GM23338 (cell line): ENCODE results near the gene KCNH8. TPM values are rescaled to one million over a fixed set of nuclear protein-coding genes. Genes with fewer than 3 reads are reported as not detected.

Experiments
- ATAC-seq: fragments of 200-7000 bp; cut with Tn5 transposase; 3 replicates; pipeline ENCODE4 v1.9.1; 2020
- DNase-seq: peaks from one replicate; pipeline ENCODE4 v3.0.0-alpha.2; 2015; ENCODE audit warnings: low spot score
- H2AFZ ChIP-seq: fragments of 200-600 bp; sonication (generic); 2 replicates; pipeline ENCODE4 v1.8.0; 2016; ENCODE audit warnings: antibody characterized with exemption, mild to moderate bottlenecking, moderate library complexity
- H3F3A ChIP-seq: fragments of 200-600 bp; sonication (generic); replicated peaks from 2 replicates; pipeline ENCODE4 v1.8.0; 2017; ENCODE audit warnings: antibody characterized with exemption, mixed run types, low read depth
- H3K27ac ChIP-seq: fragments of 200-600 bp; sonication (generic); 2 replicates; pipeline ENCODE4 v1.6.1; 2016; ENCODE audit warnings: low read depth
- H3K27me3 ChIP-seq: fragments of 200-600 bp; sonication (generic); 2 replicates; pipeline ENCODE4 v1.8.0; 2016; ENCODE audit warnings: mild to moderate bottlenecking, mixed run types, moderate library complexity; ENCODE audit not compliant: insufficient read depth
- H3K36me3 ChIP-seq: fragments of 200-600 bp; sonication (generic); 2 replicates; pipeline ENCODE4 v1.8.0; 2016; ENCODE audit warnings: mild to moderate bottlenecking; ENCODE audit not compliant: insufficient read depth
- H3K4me1 ChIP-seq: fragments of 200-600 bp; sonication (generic); 2 replicates; pipeline ENCODE4 v1.8.0; 2016; ENCODE audit warnings: mild to moderate bottlenecking, moderate library complexity; ENCODE audit not compliant: insufficient read depth
- H3K4me2 ChIP-seq: fragments of 200-600 bp; sonication (generic); 2 replicates; pipeline ENCODE4 v1.7.1; 2017; ENCODE audit warnings: mixed run types
- H3K4me3 ChIP-seq: fragments of 200-600 bp; sonication (generic); 2 replicates; pipeline ENCODE4 v1.6.1; 2016; ENCODE audit warnings: mixed run types
- H3K79me2 ChIP-seq: fragments of 200-600 bp; sonication (generic); replicated peaks from 2 replicates; pipeline ENCODE4 v1.8.0; 2017; ENCODE audit warnings: mild to moderate bottlenecking; ENCODE audit not compliant: insufficient read depth
- H3K9me2 ChIP-seq: fragments of 200-600 bp; sonication (generic); 2 replicates; pipeline ENCODE4 v1.8.0; 2017; ENCODE audit not compliant: insufficient read depth
- H4K20me1 ChIP-seq: fragments of 200-600 bp; sonication (generic); replicated peaks from 2 replicates; pipeline ENCODE4 v1.8.0; 2017; ENCODE audit warnings: mild to moderate bottlenecking; ENCODE audit not compliant: insufficient read depth
- H3K27ac Mint-ChIP-seq: 2 replicates; pipeline ENCODE4 v1.8.0; 2020; ENCODE audit warnings: inconsistent platforms, mild to moderate bottlenecking, moderate library complexity, mixed read lengths
- H3K27me3 Mint-ChIP-seq: 3 replicates; pipeline ENCODE4 v1.8.0; 2022; ENCODE audit warnings: low read depth, mild to moderate bottlenecking, moderate library complexity, mixed read lengths, inconsistent platforms; ENCODE audit not compliant: insufficient read depth, poor library complexity
- H3K36me3 Mint-ChIP-seq: 3 replicates; pipeline ENCODE4 v1.8.0; 2021; ENCODE audit warnings: low read depth, mild to moderate bottlenecking, inconsistent platforms, moderate library complexity, mixed read lengths
- H3K4me1 Mint-ChIP-seq: 3 replicates; pipeline ENCODE4 v1.8.0; 2020; ENCODE audit warnings: mild to moderate bottlenecking, inconsistent platforms, mixed read lengths
- H3K4me3 Mint-ChIP-seq: 3 replicates; pipeline ENCODE4 v1.8.0; 2021; ENCODE audit warnings: moderate library complexity, mild to moderate bottlenecking, inconsistent platforms, mixed read lengths
- H3K9me3 Mint-ChIP-seq: 3 replicates; pipeline ENCODE4 v1.8.0; 2020; ENCODE audit warnings: moderate library complexity, mild to moderate bottlenecking, inconsistent platforms, mixed read lengths
- CREB1 ChIP-seq: fragments of 250-450 bp; sonication (Bioruptor Pico); IDR thresholded peaks from 2 replicates; pipeline ENCODE4 v1.5.0; 2020; ENCODE audit warnings: low read depth, mild to moderate bottlenecking, moderate library complexity
- polyA plus RNA-seq: library from polyadenylated mRNA; unstranded; fragments of >200 nt; fragmentation: Nextera tagmentation; extraction: Ambion mirVana; gene quantifications from 2 replicates; pipeline ENCODE4 v1.2.1, GENCODE V29; 2016
- total RNA-seq: library from RNA; depleted of rRNA; stranded (reverse); fragments of >200 nt; shearing (Covaris generic); gene quantifications from 2 replicates; pipeline ENCODE4 v1.2.3, GENCODE V29; 2014
- TF ChIP-seq, protein P1 (sequence below): IDR thresholded peaks from one replicate; pipeline ENCODE4 v1.6.1; 2018; ENCODE audit warnings: antibody characterized with exemption; ENCODE audit not compliant: unreplicated experiment
- TF ChIP-seq, protein P2 (sequence below), 2 experiments: fragments of 200-600 bp in 1 of 2; sonication (generic) in 1 of 2; conservative IDR thresholded peaks; 2 replicates each; pipeline versions ENCODE4 v1.5.1 to v1.6.1; 2016 to 2017; ENCODE audit warnings: antibody characterized with exemption in 2 of 2, low read depth in 2 of 2, mild to moderate bottlenecking in 2 of 2, moderate library complexity in 1 of 2
- TF ChIP-seq, protein P3 (sequence below): fragments of 250-450 bp; sonication (Bioruptor Pico); IDR thresholded peaks from 2 replicates; pipeline ENCODE4 v1.5.0; 2020; ENCODE audit warnings: mild to moderate bottlenecking, moderate library complexity

The KCNH8 gene
- total and polyA plus RNA-seq, 2 experiments from 2014 or later: 1.3 to 3.4 TPM

DNA sequence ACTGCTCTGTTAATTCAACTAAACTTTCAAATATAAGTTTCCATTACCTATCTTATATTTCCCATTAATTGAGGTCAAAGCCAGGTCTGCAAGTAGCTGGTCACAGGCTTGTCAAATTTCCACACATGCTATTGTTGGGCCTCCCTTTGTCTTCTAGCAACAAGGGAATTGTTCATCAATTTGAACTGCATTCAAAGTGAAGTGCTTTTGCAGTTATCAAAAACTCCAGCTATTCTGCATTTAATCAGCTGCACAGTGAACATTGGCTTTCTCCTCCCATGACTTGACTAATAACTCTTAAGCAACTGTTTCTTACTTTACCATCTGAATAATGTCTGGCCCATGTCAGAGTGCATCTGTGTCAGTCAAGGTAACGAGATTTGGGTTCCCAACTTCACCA, 198.4 kb downstream of the KCNH8 start:
- Mint-ChIP-seq H3K27me3 (peaks cover 2% of the 10 kb centered on the region), H3K27ac (no peak overlapping the region), H3K4me3 (no peak overlapping the region), H3K9me3 (peaks cover 22% of the 10 kb centered on the region; the same call in 2 of the 3 replicates), H3K4me1 (peaks cover 23% of the 10 kb centered on the region), H3K36me3 (peaks cover 19% of the 10 kb centered on the region)
- Histone ChIP-seq H3K4me1 (peaks cover 19% of the 10 kb centered on the region), H3K36me3 (no peaks in the 10 kb centered on the region), H3K27me3 (no peaks in the 10 kb centered on the region), H3K4me2 (no peak overlapping the region), H2AFZ (no peak overlapping the region), H4K20me1 (no peaks in the 10 kb centered on the region), H3K79me2 (no peaks in the 10 kb centered on the region), H3K4me3 (no peak overlapping the region), H3F3A (no peaks in the 10 kb centered on the region), H3K27ac (no peak overlapping the region), H3K9me2 (no peaks in the 10 kb centered on the region)
- no peak for ATAC-seq
- DNase-seq: no peak
- TF ChIP-seq, protein P1, sequence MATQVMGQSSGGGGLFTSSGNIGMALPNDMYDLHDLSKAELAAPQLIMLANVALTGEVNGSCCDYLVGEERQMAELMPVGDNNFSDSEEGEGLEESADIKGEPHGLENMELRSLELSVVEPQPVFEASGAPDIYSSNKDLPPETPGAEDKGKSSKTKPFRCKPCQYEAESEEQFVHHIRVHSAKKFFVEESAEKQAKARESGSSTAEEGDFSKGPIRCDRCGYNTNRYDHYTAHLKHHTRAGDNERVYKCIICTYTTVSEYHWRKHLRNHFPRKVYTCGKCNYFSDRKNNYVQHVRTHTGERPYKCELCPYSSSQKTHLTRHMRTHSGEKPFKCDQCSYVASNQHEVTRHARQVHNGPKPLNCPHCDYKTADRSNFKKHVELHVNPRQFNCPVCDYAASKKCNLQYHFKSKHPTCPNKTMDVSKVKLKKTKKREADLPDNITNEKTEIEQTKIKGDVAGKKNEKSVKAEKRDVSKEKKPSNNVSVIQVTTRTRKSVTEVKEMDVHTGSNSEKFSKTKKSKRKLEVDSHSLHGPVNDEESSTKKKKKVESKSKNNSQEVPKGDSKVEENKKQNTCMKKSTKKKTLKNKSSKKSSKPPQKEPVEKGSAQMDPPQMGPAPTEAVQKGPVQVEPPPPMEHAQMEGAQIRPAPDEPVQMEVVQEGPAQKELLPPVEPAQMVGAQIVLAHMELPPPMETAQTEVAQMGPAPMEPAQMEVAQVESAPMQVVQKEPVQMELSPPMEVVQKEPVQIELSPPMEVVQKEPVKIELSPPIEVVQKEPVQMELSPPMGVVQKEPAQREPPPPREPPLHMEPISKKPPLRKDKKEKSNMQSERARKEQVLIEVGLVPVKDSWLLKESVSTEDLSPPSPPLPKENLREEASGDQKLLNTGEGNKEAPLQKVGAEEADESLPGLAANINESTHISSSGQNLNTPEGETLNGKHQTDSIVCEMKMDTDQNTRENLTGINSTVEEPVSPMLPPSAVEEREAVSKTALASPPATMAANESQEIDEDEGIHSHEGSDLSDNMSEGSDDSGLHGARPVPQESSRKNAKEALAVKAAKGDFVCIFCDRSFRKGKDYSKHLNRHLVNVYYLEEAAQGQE: no peak
- TF ChIP-seq, protein P2, sequence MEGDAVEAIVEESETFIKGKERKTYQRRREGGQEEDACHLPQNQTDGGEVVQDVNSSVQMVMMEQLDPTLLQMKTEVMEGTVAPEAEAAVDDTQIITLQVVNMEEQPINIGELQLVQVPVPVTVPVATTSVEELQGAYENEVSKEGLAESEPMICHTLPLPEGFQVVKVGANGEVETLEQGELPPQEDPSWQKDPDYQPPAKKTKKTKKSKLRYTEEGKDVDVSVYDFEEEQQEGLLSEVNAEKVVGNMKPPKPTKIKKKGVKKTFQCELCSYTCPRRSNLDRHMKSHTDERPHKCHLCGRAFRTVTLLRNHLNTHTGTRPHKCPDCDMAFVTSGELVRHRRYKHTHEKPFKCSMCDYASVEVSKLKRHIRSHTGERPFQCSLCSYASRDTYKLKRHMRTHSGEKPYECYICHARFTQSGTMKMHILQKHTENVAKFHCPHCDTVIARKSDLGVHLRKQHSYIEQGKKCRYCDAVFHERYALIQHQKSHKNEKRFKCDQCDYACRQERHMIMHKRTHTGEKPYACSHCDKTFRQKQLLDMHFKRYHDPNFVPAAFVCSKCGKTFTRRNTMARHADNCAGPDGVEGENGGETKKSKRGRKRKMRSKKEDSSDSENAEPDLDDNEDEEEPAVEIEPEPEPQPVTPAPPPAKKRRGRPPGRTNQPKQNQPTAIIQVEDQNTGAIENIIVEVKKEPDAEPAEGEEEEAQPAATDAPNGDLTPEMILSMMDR (conservative IDR thresholded peaks at IDR 0.05; ENCODE audit: low read depth in 2 of 2): no peak
- TF ChIP-seq CREB1 (CRISPR knock-in tag): no peak
- TF ChIP-seq, protein P3, sequence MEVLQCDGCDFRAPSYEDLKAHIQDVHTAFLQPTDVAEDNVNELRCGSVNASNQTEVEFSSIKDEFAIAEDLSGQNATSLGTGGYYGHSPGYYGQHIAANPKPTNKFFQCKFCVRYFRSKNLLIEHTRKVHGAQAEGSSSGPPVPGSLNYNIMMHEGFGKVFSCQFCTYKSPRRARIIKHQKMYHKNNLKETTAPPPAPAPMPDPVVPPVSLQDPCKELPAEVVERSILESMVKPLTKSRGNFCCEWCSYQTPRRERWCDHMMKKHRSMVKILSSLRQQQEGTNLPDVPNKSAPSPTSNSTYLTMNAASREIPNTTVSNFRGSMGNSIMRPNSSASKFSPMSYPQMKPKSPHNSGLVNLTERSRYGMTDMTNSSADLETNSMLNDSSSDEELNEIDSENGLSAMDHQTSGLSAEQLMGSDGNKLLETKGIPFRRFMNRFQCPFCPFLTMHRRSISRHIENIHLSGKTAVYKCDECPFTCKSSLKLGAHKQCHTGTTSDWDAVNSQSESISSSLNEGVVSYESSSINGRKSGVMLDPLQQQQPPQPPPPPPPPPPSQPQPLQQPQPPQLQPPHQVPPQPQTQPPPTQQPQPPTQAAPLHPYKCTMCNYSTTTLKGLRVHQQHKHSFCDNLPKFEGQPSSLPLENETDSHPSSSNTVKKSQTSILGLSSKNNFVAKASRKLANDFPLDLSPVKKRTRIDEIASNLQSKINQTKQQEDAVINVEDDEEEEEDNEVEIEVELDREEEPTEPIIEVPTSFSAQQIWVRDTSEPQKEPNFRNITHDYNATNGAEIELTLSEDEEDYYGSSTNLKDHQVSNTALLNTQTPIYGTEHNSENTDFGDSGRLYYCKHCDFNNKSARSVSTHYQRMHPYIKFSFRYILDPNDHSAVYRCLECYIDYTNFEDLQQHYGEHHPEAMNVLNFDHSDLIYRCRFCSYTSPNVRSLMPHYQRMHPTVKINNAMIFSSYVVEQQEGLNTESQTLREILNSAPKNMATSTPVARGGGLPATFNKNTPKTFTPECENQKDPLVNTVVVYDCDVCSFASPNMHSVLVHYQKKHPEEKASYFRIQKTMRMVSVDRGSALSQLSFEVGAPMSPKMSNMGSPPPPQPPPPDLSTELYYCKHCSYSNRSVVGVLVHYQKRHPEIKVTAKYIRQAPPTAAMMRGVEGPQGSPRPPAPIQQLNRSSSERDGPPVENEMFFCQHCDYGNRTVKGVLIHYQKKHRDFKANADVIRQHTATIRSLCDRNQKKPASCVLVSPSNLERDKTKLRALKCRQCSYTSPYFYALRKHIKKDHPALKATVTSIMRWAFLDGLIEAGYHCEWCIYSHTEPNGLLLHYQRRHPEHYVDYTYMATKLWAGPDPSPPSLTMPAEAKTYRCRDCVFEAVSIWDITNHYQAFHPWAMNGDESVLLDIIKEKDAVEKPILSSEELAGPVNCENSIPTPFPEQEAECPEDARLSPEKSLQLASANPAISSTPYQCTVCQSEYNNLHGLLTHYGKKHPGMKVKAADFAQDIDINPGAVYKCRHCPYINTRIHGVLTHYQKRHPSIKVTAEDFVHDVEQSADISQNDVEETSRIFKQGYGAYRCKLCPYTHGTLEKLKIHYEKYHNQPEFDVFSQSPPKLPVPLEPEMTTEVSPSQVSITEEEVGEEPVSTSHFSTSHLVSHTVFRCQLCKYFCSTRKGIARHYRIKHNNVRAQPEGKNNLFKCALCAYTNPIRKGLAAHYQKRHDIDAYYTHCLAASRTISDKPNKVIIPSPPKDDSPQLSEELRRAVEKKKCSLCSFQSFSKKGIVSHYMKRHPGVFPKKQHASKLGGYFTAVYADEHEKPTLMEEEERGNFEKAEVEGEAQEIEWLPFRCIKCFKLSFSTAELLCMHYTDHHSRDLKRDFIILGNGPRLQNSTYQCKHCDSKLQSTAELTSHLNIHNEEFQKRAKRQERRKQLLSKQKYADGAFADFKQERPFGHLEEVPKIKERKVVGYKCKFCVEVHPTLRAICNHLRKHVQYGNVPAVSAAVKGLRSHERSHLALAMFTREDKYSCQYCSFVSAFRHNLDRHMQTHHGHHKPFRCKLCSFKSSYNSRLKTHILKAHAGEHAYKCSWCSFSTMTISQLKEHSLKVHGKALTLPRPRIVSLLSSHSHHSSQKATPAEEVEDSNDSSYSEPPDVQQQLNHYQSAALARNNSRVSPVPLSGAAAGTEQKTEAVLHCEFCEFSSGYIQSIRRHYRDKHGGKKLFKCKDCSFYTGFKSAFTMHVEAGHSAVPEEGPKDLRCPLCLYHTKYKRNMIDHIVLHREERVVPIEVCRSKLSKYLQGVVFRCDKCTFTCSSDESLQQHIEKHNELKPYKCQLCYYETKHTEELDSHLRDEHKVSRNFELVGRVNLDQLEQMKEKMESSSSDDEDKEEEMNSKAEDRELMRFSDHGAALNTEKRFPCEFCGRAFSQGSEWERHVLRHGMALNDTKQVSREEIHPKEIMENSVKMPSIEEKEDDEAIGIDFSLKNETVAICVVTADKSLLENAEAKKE (CRISPR knock-in tag): no peak
